GM18498 (cell line): ENCODE results near the gene CYTH1.
"Not testable (repeated sequence)": the region's sequence is repeated elsewhere in the genome, so short reads cannot be mapped to it uniquely, and the experiment has no call there.

ENCODE experiments used
- ATAC-seq: cut with Tn5 transposase; IDR thresholded peaks from one replicate; pipeline ENCODE4 v1.9.1; 2021; ENCODE audit warnings: mild to moderate bottlenecking, moderate library complexity; ENCODE audit not compliant: unreplicated experiment

The CYTH1 gene

DNA sequence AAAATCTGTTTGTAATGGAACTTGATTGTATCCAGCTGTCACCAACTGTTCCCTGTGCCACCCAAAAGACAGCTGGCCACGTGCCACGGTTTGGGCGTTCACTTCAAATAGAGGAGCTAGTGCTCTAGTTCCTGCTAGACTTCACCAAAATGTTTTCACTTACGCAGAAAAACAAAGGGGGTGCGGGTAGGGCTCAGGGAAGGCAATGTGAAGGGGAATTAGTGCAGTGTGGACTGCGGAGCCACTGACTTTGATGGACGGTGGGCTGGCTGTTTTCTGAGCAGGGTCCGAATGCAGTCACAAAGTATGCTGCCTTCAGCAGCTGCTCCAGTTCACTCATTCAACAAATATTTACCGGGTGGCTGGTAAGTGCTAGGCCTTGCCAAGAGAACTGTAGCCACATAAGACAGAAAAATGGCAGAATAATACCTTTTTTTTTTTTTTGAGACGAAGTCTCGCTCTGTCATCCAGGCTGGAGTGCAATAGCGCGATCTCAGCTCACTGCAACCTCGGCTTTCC, 7.6 kb upstream of the CYTH1 start:
- no peak for ATAC-seq

DNA sequence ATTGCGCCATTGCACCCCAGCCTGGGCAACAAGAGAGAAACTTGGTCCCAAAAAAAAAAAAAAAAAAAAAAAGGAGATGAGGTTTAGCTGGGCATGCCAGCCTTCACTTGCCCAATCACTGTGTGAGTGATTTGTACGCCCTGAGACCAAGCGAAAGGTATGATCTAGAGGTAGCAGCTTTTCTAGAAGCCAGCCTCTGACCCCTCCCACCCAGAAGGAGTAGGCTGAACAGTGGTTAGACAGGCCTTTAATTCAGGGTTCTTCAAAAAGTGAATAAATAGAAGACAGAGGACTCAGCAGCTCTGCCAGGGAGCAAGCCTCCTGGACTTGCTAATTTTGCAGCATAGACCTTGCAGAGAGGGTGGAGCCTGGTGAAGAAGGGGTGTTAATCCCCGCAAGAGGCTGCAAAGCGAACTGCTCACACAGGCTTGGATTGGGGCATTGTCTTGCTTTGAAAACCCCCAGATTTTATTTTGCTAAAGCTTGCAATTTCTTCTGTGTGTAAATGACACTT, 7.1 kb upstream of the CYTH1 start:
- no peak for ATAC-seq

DNA sequence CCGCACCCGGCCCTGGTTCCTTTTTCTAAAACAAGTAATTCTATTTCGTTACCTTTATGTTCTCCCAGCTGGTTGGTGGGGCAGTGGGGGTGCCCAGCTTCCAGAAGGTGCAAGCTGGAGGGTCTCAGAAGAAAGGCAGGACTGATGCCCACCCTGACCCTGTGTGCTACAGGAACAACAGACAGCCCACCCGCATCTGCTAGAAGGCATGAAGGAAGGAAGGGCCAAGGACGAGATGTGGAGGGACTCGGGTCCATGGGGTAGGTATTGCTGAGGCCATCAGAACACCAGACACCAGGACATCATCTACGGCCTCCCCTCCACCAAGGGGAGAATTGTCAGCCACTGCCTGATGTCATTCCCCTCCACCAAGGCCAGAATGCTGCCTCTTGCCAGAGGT, 6.4 kb upstream of the CYTH1 start:
- ATAC-seq, result no peak

- ATAC-seq, result no peak
Measured at GRCh38 chr17:78787444-78787843, 5.4 kb upstream of the CYTH1 start.

DNA sequence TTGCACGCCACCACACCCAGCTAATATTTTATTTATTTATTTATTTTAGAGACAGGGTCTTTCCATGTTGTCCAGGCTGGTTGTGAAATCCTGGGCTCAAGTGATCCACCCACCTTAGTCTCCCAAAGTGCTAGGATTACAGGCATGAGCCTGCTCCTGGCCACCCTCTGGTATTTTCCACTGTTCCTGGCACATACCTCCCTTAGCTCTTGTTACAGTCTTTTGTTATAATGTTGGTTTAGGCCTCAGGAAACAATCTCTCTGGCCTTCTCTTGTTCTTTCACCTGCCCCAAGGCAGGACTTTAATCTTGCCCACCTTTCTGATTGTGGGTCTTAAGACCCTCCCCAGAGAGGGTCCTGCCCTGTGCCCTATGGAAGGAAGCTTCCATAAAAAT, 3.6 kb upstream of the CYTH1 start:
- no peak for ATAC-seq

GRCh38 chr17:78785011-78785662, 3.1 kb upstream of the CYTH1 start:
- ATAC-seq, result no peak

- no peak for ATAC-seq
Measured at GRCh38 chr17:78784352-78784751, 2.3 kb upstream of the CYTH1 start.

DNA sequence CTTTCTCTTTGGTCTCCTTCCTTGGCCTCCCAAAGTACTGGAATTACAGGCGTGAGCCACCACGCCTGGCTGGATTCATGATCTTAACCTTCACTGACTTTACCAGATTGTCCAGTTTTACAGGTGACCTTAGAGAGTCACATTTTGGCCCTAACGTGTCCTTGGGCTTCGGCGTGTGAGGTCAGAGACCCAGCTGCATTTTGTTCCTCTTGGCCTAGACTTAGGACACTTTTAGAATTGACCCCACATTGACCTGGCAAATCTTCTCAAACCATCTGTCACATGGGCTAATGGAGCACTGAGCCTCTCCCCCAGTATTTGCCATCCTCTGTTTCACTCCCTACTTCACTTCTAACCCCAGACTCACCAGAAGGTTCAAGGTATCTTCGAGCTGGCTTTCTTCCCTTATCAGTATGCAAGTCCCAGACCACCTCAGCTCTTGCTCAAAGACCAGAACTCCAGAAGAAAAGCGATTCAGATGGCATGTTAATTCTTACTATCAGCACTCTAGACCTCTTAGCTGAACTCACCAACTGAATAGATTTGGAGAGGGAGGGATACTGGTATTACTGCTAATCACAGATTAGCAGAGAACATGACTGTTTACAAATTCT, 1.7 kb upstream of the CYTH1 start:
- no peak for ATAC-seq

GRCh38 chr17:78781104-78781892, 775 bp downstream of the CYTH1 start:
- peak; percentile 20 for ATAC-seq

DNA sequence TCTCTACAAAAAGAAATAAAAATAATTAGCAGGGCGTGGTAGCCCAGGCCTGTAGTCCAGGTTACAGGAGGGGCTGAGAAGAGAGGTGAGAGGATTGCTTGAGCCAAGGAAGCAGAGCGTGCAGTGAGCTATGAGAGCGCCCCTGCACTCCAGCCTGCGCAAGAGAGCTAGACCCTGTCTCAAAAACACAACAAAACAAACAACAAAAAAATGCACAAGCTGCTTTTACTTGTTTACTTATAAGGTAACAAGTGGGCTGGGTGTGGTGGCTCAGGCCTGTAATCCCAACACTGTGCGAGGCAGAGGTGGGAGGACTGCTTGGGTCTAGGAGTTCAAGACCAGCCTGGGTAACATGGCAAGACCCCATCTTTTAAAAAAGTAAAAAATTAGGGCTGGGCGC, 1.7 kb downstream of the CYTH1 start:
- ATAC-seq, result no peak

DNA sequence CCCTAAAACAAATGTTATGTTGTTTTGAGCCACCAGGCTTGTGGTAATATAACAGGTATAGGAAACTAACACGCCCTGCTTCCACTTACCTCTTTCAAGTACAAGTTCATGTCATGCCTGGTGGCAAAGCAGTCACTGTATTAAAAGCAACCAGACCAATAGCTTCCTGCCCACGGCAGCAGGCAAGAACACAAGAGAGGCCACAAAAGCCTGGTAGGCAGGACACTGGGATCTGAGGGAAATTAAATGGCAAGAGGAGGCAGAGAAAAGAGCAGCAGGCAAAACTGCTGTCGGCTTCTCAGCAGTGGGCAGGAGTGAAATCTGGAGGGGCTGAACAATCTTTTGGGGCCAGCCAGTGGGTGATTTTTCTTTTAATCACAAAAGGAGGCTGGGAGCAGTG, 2.2 kb downstream of the CYTH1 start:
- ATAC-seq, result no peak

- ATAC-seq, result not testable (repeated sequence)
Measured at GRCh38 chr17:78779286-78779651, 2.8 kb downstream of the CYTH1 start.

- no peak for ATAC-seq
Measured at GRCh38 chr17:78777881-78778280, 4.2 kb downstream of the CYTH1 start.

DNA sequence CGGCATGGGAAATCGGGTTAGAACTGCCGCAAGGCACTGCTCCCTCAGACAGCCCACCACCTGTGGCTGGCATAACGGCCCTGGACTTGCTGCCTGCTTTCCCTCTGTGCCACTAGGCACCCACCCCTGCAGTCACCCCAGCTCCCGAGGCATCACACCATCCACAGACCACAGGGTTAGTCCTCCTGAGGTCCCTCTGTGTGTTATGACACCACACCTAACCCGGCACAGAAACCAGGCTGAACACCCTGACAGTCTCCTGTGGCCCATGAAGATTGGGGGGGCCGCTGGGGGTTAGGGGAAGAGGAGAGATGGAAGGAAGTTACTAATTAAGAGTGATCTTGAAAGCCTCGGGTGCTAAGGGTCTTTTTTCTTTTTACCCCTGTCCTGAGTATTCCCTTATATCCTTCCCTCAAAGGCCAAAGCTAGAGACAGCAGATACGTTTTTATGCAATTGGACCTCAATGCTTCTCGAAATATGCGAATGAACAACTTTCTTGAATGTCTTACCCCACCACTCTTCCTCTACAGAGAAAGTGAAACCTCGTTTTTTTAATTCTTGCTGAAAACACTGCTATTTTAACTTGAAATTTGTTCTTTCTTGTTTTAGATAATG, 7.0 kb downstream of the CYTH1 start:
- ATAC-seq, result peak; percentile 40

GRCh38 chr17:78774453-78774852, 7.6 kb downstream of the CYTH1 start:
- ATAC-seq, result peak; percentile 3

GRCh38 chr17:78771758-78772382, 10.2 kb downstream of the CYTH1 start:
- ATAC-seq, result no peak

DNA sequence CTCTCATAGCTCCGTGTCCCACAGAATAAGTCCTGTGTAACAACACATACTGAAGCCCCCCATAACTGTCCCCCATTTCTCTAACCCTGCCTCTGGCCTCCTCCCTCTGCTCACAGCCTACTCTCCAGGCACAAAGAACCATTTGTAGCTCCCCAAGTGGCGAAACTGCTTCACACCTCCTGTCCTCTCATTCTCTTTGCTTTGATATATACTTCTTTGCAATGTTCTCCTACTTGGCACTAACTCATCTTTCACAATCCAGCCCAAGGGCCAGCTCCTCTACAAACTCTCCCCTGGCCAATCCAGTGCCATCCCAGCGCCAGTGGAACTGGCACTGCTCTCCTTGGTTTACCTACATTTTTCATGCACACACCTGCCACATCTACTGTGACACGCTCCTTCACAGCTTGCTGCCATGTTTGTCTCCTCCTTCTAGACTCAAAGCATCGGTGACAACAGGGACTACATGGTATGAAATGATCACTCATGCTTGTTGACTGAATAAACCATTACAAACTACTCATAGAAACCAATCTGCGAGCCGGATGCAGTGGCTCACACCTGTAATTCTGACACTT, 12.8 kb downstream of the CYTH1 start:
- no peak for ATAC-seq

- ATAC-seq, result no peak
Measured at GRCh38 chr17:78767806-78768205, 14.3 kb downstream of the CYTH1 start.

- no peak for ATAC-seq
Measured at GRCh38 chr17:78766743-78767294, 15.3 kb downstream of the CYTH1 start.

DNA sequence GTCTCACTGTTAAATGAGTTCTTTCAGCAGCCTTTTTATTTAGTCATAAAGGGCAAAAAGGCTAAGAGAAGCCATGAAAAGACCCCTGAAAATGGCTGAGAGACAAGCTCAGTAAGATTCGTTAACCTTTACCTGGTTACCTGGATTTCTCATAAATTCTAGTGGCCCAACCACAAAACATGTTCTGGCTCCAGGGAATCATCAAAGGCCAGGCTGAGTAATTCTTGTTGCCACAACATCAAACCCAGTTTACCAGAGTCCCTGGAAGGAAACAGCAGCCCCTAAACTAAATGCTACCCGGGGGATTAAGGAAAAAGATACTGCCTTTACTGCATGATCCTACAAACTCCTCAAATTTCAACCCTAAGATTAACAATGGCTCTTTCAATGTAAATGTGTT, 15.8 kb downstream of the CYTH1 start:
- ATAC-seq, result no peak
